SKM-1 (cell line): ENCODE data around the gene ACCSL.
A peak's percentile ranks its signal among the peaks of the same experiment; 100 is the strongest.

Source experiments
- DNase-seq: peaks from one replicate; lab custom pipeline; 2025; ENCODE audit not compliant: unreplicated experiment; lab: John Stamatoyannopoulos, UW

The ACCSL gene

GRCh38 chr11:44049832-44050231, 2.1 kb downstream of the ACCSL start:
- DNase-seq, result no peak

DNA sequence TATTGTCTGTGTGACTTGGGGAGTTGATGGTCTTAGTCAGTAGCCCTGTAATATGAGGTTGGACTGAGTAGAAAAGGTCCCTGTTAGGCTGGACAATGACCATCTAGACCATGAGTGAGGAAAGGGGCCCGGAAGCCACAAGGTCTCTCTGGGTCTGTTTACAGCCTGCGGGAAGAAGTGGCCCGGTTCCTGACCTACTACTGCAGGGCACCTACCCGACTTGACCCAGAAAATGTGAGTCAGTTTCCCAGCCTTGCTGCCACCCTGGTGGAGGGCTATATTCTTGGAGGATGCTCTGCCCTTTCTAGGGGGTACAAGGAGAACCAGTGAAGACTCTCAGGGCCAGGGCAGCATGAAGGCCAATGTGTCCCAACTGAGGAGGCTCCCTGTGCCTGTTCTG, 3.4 kb downstream of the ACCSL start:
- no peak for DNase-seq

GRCh38 chr11:44057340-44057739, 9.6 kb downstream of the ACCSL start:
- no peak for DNase-seq

DNA sequence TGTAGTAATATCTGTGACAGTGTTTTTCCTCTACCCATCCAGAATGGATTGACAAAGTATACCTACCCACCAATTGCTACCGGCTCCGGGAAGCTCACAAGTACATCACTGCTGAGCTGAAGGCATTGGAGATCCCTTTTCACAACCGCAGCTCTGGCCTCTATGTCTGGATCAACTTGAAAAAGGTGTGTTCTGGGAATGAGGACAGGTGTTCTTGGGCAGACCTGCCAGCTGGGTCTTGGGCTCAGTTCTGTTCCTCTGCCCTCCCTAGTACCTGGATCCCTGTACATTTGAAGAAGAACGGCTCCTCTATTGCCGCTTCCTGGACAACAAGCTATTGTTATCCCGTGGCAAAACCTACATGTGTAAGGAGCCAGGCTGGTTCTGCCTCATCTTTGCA, 10.5 kb downstream of the ACCSL start:
- no peak for DNase-seq

DNA sequence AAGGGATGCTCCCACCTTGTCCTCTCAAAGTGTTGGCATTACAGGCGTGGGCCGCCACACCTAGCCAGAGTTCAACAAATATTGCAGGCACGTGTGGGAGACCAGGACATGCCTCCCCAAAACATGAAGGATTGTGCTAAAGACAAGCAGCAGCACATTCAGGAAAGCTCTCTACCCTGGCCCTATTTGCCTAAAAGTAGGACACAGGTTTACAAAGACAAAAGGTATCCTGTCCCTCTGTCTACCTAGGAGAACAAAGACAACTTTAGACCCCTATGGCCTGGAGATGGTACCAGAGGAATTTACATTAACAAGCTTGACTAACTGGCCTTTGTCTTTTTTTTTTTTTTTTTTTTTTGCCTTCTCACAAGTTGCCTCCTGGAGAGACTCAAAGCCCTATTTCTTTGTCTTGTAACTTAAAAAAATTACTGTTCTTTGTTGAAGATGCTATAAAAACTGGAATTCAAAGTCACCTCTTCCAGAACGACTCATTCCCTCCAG, 17.4 kb downstream of the ACCSL start:
- no peak for DNase-seq

- peak; percentile 96 for DNase-seq
Observed at GRCh38 chr11:44065841-44066731, 18.3 kb downstream of the ACCSL start, which contains the start of gene ACCS. Gene ACCS (plus strand): TSS chr11:44066270. CDS start chr11:44067628, 1,358 bp downstream.

DNA sequence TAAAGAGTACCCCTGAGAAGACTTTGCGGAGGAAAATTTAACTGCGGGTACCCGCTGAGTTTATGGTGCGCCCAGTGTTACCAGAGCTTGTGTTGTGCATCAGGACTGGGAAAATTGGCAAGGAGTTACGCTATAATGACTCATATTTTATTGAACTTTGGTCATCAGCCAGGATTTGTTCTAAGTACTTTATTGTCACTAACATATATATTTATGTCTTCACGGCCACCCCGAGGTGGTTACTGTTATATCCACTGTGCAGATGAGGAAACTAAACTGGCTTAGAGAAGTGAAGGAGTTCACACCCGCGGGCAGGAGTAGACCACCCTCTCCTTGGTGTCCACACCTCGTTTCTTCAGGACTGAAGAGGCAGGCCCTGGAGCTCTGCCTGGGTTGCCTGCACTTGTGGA, 19.0 kb downstream of the ACCSL start:
- DNase-seq, result peak; percentile 15

DNA sequence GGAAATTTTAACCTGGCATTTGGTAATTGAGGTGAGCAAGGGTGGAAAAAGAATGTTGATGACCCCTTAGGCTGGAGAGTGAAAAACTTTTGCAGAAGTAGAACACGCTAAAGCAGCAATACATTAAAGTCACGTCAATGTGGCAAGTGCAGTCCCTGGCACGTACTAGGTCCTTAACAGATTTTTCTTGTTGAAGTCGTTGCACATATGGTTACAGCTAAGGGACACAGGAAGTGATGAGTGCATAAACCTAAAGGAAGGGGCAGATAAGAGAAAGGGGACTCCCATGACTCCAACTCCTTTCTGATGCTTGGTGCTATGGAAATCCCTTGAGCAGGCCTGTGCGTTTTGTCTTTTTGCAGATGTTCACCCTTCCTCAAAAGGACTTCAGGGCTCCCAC, 19.5 kb downstream of the ACCSL start:
- DNase-seq, result peak; percentile 44

DNA sequence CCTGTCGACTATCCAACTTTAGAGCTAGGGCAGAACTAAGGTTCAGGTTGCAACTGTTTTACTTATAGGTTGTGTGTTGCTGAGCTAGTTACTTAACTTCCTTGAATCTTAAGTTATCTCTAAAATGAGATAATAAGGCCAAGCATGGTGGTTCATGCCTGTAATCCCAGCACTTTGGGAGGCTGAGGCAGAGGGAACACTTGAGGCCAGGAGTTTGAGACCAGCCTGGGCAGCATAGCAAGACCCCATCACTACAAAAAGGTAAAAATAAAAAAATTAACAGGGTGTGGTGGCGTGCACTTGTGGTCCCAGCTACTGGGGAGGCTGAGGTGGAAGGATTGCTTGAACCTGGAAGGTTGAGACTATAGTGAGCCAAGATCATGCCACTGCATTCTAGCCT, 20.4 kb downstream of the ACCSL start:
- DNase-seq, result no peak

DNA sequence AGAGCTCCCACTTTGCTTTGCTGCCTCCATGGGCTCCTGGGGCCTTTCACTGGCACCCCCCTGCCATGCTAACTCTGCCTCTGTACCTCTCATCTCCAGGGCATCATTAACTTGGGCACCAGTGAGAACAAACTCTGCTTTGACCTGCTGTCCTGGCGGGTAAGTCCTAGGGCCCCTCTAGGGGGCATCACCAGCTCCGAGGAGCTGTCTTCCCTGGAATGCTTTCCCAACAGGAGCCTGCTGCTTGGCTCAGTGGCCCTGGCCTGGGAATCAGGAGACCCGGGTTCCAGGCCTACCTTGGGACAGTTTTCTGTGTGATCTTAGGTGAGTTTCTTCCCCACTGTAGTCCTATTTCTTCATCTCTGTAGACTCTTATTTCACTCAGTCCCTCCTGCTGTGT, 23.4 kb downstream of the ACCSL start:
- DNase-seq, result no peak

- no peak for DNase-seq
Observed at GRCh38 chr11:44072757-44073658, 25.2 kb downstream of the ACCSL start.

- no peak for DNase-seq
Observed at GRCh38 chr11:44078794-44079193, 31.0 kb downstream of the ACCSL start.

GRCh38 chr11:44079376-44079775, 31.6 kb downstream of the ACCSL start:
- DNase-seq, result no peak

- DNase-seq, result no peak
Observed at GRCh38 chr11:44080951-44081350, 33.2 kb downstream of the ACCSL start.

DNA sequence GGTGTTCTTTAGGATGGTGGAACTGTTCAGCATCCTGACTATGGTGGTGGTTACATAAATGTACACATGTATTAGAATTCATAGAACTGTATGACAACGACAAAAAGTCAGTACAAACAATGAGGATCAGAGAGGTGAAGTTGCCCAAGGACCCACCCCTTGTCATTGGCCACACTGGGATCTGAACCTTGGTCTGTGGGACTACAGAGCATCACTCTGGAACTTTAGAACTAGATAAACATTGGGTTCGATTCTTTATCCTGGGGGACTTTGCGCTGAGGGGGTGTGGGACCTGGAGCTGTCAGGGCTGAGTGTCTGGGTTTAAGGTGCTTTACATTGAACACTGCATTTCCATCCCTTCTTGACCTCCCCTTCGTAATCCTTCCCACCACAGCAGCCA, 34.9 kb downstream of the ACCSL start:
- no peak for DNase-seq

GRCh38 chr11:44083433-44083832, 35.7 kb downstream of the ACCSL start:
- DNase-seq, result no peak

GRCh38 chr11:44083906-44084305, 36.1 kb downstream of the ACCSL start:
- no peak for DNase-seq

GRCh38 chr11:44085330-44085729, 37.5 kb downstream of the ACCSL start:
- no peak for DNase-seq

DNA sequence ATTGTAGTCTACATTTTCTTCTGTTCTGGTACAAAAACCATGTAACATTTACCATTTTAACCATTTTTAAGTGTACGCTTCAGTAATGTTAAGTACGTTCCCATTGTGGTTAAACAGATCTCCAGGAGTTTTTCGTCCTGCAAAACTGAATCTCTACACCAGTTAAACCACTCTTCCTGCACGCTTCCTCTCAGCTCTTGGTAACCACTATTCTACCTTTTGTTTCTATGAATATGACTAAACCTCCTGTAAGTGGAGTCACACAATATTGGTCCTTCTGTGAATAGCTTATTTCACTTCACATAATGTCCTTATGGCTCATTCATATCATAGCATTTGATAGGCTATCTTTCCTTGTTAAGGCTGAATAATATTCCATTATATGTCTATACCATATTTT, 40.6 kb downstream of the ACCSL start:
- DNase-seq, result no peak

GRCh38 chr11:44088871-44089270, 41.1 kb downstream of the ACCSL start:
- no peak for DNase-seq

DNA sequence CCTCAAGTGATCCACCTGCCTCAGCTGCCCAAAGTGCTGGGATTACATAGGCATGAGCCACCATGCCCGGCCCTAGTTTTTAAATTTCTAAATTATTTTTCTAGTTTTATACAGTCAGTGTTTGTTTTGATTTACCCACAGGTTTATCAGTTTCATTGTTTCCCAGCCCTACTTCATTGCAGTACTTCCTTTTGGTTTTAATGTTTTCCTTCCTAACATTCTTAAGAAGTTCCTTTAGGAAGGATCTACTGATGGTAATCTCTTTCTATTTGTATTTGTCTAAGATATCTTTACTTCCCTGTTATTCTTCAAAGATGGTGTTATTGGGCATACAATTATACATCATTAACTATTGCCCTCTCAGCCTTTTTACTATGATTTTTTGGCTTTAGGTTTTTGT, 42.8 kb downstream of the ACCSL start:
- no peak for DNase-seq
